DMS79 (cell line): ENCODE data around the gene WIZ.

Experiments used
- DNase-seq: peaks from one replicate; lab custom pipeline; 2025; lab: John Stamatoyannopoulos, UW

WIZ gene

GRCh38 chr19:15374105-15374651 is 75.6 kb downstream of the WIZ start:
- DNase-seq, result no peak

GRCh38 chr19:15373644-15374043 is 76.1 kb downstream of the WIZ start:
- no peak for DNase-seq

- DNase-seq, result no peak
Observed at GRCh38 chr19:15372891-15373301, 76.9 kb downstream of the WIZ start.

- no peak for DNase-seq
Observed at GRCh38 chr19:15372470-15372869, 77.3 kb downstream of the WIZ start.

- no peak for DNase-seq
Observed at GRCh38 chr19:15371786-15372380, 77.9 kb downstream of the WIZ start.

- no peak for DNase-seq
Observed at GRCh38 chr19:15371119-15371518, 78.6 kb downstream of the WIZ start.
